ENCODE data around the gene BPGM.

The BPGM gene

DNA sequence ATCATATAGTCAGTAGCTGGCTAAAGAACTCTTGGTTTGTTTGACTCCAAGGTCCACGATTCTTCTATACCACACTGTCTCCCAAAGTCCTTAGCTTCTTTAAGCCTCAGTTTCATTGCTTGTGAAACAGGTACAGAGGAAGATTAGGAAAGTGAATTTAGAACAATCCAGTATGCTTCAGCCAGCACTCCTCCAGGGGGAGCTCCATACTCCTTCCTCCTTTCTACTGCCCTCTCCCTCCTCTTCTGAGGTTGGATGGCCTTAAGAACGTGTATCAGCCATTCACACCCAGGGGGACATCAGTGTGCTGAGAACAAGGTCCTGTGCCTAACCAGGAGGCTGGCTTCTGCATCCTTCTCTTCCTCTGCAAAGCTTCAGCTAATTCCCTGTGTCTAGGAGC, 78.0 kb downstream of the BPGM start:
- DNase-seq = no peak

DNA sequence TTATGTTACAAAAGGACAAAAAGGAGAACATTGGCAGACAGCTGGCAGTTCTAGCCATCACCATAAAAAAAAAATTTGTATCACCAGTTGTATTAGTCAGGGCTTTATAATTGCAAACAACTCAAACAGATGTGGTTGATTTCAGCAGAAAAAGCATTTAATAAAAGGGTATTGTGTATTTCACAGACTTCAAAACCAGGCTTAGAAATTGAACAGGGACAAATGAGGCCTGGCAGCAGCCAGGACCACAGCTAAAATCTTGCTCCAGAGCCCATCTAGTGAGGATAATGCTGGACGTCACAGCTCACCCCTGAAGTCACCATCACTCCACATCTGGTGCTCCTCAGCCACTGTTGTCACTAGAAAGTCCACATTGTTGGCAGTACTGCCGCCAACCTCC, 79.9 kb downstream of the BPGM start:
- no peak for DNase-seq

DNA sequence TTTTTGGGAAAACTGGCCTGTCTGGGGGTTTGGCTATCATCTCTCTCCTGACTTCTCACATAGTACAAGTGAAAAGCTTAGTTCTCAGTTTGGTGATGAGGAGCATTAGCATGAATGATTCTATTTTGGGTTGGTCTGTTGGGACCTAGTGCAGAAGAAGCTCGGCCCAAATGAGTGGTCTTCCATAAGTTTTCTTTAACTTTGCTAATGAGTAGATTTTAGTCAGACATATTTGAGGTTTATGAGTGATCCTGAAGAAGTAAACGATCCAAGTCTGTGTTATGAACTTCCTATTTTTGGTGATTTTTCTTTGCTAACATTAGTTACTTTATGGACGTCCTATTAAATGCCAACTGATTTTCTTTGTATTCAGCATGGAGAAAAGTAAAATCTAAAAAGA, 81.1 kb downstream of the BPGM start:
- DNase-seq = no peak

Measured in stimulated activated CD4-positive, alpha-beta T cell treated with anti-CD3 and anti-CD28 coated beads, Interleukin-12 subunit alpha, Interleukin-12 subunit beta, amount 100 ng/mL, for 4 hours (primary cell).